Activated naive CD8-positive, alpha-beta T cell treated with anti-CD3 and anti-CD28 coated beads, Interleukin-2, amount 50 U/mL, for 24 hours (primary cell): ENCODE results near the gene NUP58.
A peak's percentile ranks its signal among the peaks of the same experiment; 100 is the strongest.
"Not testable (repeated sequence)": the region's sequence is repeated elsewhere in the genome, so short reads cannot be mapped to it uniquely, and the experiment has no call there.

Source experiments
- ATAC-seq: fragments of 150-1000 bp; cut with Tn5 transposase; one replicate; pipeline ENCODE4 v1.10.0; 2021
- DNase-seq: peaks from one replicate; pipeline ENCODE4 v3.0.0; 2021
- H3K27ac Mint-ChIP-seq: one replicate; pipeline ENCODE4 v1.8.0; 2021; ENCODE audit warnings: mild to moderate bottlenecking, mixed read lengths
- H3K27me3 Mint-ChIP-seq: one replicate; pipeline ENCODE4 v1.8.0; 2021; ENCODE audit warnings: mixed read lengths
- H3K36me3 Mint-ChIP-seq: one replicate; pipeline ENCODE4 v1.8.0; 2021; ENCODE audit warnings: low read depth, mixed read lengths
- H3K4me1 Mint-ChIP-seq: one replicate; pipeline ENCODE4 v1.8.0; 2021; ENCODE audit warnings: mixed read lengths
- H3K4me3 Mint-ChIP-seq: one replicate; pipeline ENCODE4 v1.8.0; 2021; ENCODE audit warnings: mild to moderate bottlenecking, moderate library complexity, mixed read lengths
- H3K9me3 Mint-ChIP-seq: one replicate; pipeline ENCODE4 v1.8.0; 2021; ENCODE audit warnings: mixed read lengths

NUP58 gene

DNA sequence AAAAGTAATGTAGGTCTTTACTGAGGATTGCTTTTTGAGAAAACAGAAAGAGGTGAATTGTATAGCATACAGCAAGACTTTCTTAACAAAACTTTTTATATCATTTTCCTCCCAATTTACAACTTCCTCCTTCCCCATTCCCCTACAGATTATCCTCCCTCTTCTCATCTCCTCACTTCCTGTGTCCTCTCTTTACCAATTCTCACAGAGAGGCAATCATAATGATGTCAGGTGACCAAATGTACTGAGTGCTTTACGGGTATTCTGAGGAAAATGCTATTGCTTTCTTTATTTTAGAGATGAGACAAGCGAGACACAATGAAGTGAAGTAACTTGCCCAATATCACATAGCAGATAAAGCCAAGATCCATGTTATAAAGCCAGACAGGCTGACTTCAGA, 12.5 kb upstream of the NUP58 start:
- peaks cover 16% of the 10 kb centered on the region for H3K27me3 Mint-ChIP-seq
- H3K36me3 Mint-ChIP-seq: peaks cover 5% of the 10 kb centered on the region
- peaks cover 28% of the 10 kb centered on the region for H3K4me1 Mint-ChIP-seq
- DNase-seq (no peak), ATAC-seq (no peak)
- H3K4me3 Mint-ChIP-seq: no peak overlapping the region
- H3K27ac Mint-ChIP-seq: no peak overlapping the region
- H3K9me3 Mint-ChIP-seq: no peaks in the 10 kb centered on the region

DNA sequence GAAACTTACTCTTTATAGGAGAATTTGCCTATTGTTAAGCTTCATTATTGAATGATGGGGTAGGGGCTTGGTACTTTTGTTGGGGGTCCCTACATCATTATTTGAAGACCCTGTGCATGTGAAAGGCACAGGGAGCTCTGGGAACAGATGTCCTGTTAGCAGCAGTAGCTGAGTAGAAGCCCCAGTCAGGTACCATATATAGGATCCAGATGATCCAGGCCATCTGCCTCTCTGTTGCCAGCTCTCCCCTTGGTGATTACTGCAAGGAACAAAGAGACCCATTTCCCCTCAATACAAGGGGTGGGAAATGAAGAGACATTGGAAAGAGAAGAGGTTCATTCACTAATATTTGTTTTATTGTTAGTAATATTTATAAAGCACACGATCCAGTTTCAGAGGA, 9.7 kb upstream of the NUP58 start:
- H3K36me3 Mint-ChIP-seq: no peaks in the 10 kb centered on the region
- no peak overlapping the region for H3K4me3 Mint-ChIP-seq
- H3K4me1 Mint-ChIP-seq: peaks cover 8% of the 10 kb centered on the region
- H3K27ac Mint-ChIP-seq: no peak overlapping the region
- DNase-seq: no peak
- ATAC-seq: no peak
- no peaks in the 10 kb centered on the region for H3K9me3 Mint-ChIP-seq
- H3K27me3 Mint-ChIP-seq: peaks cover 18% of the 10 kb centered on the region

DNA sequence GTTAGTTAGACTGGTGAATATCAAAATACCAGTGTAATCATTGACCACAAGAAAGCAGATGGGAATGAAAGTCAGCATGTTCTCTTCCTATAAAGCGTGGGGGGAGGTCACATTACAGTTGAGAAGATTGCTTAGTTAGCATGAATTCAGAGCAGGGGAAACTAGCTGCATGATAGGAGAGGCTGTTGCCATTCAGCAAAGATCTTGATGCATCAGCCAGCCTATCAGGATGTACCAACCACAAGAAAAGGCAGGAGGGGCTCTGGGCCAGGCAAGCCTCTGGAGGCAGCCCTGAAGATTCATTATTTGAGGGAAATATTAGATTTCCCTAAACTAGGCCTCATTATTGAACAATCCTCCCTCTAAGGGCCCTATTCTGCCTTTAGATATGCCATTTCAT, 9.1 kb upstream of the NUP58 start:
- no peak overlapping the region for H3K27ac Mint-ChIP-seq
- no peak for DNase-seq

DNA sequence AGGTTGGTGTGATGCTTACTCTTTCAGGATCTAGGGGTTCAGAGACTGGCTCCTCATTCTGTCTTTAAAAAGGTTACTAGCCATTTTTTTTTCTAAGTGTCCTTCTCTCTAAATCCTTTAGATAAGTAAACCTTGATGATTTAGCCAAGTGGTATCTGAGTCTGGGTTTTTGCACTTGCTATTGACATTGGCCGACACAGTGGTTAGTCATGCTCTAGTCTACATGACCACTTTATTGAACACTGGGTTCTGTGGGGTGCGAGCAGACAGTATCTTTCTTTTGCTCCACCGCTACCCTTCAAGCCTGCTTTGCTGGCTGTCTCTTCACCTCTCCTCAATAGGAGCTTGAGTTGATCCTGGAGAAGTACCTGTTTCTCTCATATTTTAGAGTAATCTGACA, 6.2 kb upstream of the NUP58 start:
- no peak for ATAC-seq
- Mint-ChIP-seq H3K27me3 (peaks cover 9% of the 10 kb centered on the region), H3K27ac (no peak overlapping the region)

More for the DNA sequence above, 9.1 kb upstream of the NUP58 start:
- peaks cover 8% of the 10 kb centered on the region for H3K4me1 Mint-ChIP-seq
- no peak overlapping the region for H3K4me3 Mint-ChIP-seq
- H3K9me3 Mint-ChIP-seq: no peaks in the 10 kb centered on the region
- peaks cover 21% of the 10 kb centered on the region for H3K27me3 Mint-ChIP-seq
- ATAC-seq: peak; percentile 27
- H3K36me3 Mint-ChIP-seq: no peaks in the 10 kb centered on the region

DNA sequence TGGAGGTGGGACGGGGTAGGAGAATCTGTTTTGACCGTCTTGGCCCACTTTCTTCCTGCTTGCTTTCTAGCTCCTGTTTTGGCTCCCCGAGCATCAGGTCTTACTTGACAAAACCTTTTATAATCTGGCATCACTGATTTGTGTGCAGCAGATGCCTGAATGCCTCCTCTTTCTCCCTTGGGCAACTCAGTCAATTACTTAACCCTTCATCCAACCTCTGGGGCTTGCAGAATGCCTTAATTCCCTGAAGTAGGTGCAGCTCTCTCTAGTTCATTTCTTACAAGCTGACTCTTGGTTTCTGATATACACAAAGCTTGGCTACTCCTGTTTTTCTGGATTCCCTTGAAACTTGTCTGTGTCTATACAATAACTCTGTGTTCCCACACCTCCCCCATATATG, 5.7 kb upstream of the NUP58 start:
- DNase-seq (no peak), ATAC-seq (no peak)
- H3K27ac Mint-ChIP-seq: no peak overlapping the region
- H3K9me3 Mint-ChIP-seq: no peaks in the 10 kb centered on the region
- H3K4me3 Mint-ChIP-seq: no peak overlapping the region
- peaks cover 10% of the 10 kb centered on the region for H3K4me1 Mint-ChIP-seq
- H3K27me3 Mint-ChIP-seq: peaks cover 9% of the 10 kb centered on the region
- no peaks in the 10 kb centered on the region for H3K36me3 Mint-ChIP-seq

More for the DNA sequence above, 6.2 kb upstream of the NUP58 start:
- H3K4me3 Mint-ChIP-seq: no peak overlapping the region
- DNase-seq: no peak
- no peaks in the 10 kb centered on the region for H3K9me3 Mint-ChIP-seq
- H3K36me3 Mint-ChIP-seq: no peaks in the 10 kb centered on the region
- H3K4me1 Mint-ChIP-seq: peaks cover 5% of the 10 kb centered on the region

DNA sequence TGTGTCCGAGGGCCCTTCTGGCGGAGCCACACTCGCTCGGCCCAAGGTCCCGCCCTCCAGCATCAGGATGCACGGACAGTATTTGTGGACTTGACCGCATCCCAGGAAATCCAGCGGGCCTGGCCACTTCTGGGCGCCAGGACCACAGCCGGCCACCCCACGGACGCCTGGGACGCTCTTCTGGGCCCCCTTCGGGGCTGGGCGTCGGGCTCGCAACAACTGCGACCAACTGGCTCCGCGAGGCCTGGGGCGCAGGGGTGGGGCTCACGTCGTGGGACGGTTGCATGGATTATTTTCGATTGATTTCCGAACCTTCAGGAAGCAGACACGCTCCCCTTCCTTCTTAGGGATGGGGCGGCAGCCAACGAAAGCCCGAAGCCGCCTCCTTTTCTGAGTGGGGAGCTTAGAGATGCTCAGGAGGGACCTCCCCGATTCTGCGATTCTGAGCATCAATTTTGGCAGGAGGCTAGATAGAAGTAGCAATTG, 521 bp upstream of the NUP58 start:
- H3K4me1 Mint-ChIP-seq: peaks cover 39% of the 10 kb centered on the region
- no peaks in the 10 kb centered on the region for H3K9me3 Mint-ChIP-seq
- H3K36me3 Mint-ChIP-seq: peaks cover 34% of the 10 kb centered on the region
- peak overlapping the region; percentile 92 for H3K4me3 Mint-ChIP-seq
- DNase-seq (peak; percentile 33), ATAC-seq (peak; percentile 7)
- peak overlapping the region; percentile 94 for H3K27ac Mint-ChIP-seq
- peaks cover 4% of the 10 kb centered on the region for H3K27me3 Mint-ChIP-seq

DNA sequence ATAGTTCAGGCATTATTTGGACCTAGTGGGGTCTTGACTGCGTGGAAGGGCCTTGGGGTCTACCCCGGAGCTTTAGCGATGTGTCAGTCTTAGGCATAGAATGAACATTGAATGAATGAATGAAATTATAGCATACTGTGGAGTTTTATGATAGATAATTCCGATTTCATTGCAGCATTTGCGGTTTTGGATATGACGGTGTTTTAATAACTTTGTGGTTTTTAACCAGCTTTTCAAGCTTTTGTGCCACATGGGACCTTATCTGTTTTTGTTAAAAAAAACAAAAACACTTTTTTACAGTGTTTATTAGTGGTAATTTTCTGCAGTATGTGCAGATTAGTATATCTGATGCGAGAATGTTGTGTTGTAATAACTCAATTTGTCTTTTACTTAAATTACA, 696 bp downstream of the NUP58 start:
- H3K36me3 Mint-ChIP-seq: peaks cover 39% of the 10 kb centered on the region
- H3K9me3 Mint-ChIP-seq: no peaks in the 10 kb centered on the region
- ATAC-seq (no peak), DNase-seq (no peak)
- no peaks in the 10 kb centered on the region for H3K27me3 Mint-ChIP-seq
- H3K4me3 Mint-ChIP-seq: peak overlapping the region; percentile 92
- H3K4me1 Mint-ChIP-seq: peaks cover 44% of the 10 kb centered on the region
- H3K27ac Mint-ChIP-seq: peak overlapping the region; percentile 94

DNA sequence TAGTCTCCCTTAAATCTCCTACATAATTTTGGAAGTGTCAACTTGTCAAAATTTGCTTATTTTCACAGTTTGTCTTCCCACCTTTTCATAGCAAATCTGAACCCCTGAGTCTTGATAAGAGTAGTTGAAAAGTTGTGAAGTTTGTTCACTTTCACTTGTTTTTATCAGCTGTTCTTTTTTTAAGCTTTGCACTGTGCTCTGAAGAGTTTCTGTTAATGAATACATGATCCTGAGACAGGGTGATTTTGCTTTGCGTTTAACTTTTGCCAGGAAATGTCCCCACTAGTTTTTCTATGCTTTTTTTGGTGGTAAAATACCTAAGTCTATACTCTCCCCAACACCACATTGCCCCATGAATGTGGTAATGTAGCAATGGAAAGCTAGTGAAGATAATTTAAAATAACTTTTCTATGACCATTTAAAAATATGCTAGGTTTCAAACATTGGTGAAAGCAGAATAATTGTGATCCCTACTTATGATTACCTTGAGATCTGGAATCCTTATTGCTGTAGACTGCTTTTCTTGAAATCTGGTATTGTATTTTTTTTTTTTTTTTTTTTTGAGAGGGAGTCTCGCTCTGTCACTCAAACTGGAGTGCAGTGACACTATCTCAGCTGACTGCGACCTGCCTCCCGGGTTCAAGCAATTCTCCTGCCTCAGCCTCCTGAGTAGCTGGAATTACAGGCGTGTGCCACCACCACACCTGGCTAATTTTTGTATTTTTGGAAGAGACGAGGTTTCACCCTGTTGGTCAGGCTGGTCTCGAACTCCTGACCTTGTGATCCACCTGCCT, 5.4 kb downstream of the NUP58 start:
- Mint-ChIP-seq H3K27ac (no peak overlapping the region), H3K27me3 (no peaks in the 10 kb centered on the region), H3K4me1 (peaks cover 36% of the 10 kb centered on the region), H3K36me3 (peaks cover 69% of the 10 kb centered on the region), H3K9me3 (no peaks in the 10 kb centered on the region), H3K4me3 (no peak overlapping the region)
- DNase-seq: no peak
- ATAC-seq: no peak

DNA sequence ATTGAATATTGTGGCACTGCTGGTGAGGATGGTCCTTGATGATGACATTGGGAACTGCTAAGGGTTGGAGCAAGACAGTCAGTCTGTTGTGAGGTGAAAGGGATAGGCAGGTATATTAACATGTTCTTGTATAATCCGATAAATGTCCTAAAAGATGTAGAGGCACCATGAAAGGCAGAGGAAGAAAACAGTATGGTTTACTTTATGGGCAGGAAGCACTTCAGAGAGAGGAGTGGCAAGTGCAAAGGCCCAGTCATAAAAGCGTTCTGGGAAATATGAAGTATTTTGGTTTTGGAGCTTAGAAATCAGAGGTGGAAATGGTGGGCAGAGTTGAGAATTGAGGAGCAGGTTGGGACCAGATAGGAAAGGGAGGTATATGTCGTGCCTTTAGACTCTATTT, 9.5 kb downstream of the NUP58 start:
- Mint-ChIP-seq H3K4me1 (peaks cover 6% of the 10 kb centered on the region), H3K27me3 (no peaks in the 10 kb centered on the region), H3K36me3 (peaks cover 62% of the 10 kb centered on the region), H3K27ac (no peak overlapping the region), H3K9me3 (no peaks in the 10 kb centered on the region), H3K4me3 (no peak overlapping the region)
- DNase-seq (no peak), ATAC-seq (no peak)

DNA sequence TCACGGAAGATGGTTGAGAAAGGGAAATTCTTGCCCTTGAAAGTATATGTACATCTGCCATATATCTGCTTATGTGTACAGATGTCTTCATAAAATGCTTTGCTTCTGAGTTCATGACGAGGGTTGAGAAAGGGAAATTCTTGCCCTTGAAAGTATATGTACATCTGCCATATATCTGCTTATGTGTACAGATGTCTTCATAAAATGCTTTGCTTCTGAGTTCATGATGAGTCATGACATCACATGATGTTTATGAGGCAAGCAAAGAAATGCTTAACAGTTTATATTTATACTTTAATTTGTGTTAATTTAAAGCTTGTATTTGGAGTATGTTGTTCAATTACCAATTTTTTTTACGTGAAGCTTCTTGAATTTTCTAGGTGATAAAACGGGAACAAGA, 17.5 kb downstream of the NUP58 start:
- not testable (repeated sequence) for H3K27me3 Mint-ChIP-seq, H3K4me3 Mint-ChIP-seq, ATAC-seq, DNase-seq, H3K4me1 Mint-ChIP-seq, H3K9me3 Mint-ChIP-seq
- Mint-ChIP-seq H3K27ac (peak overlapping the region; percentile 6), H3K36me3 (peaks cover 43% of the 10 kb centered on the region)

DNA sequence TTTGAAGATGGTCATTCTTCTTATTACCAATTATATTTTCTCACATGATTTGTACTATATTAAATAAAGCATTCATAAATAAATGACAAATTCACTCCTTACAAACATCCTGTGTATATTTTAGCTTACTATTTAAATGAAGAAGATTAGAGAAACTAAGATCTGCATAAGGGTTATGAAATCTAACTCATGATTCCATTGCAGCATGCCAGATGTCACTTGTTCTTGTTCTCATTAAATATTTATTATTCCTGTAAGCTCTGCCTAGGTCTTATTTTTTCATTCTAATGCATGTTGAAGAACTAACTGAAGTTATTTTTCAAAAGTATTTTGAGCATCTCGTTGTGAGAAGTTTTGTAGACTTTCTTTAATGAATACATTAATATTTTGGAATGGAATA, 18.3 kb downstream of the NUP58 start:
- Mint-ChIP-seq H3K27ac (no peak overlapping the region), H3K4me3 (no peak overlapping the region), H3K27me3 (no peaks in the 10 kb centered on the region), H3K36me3 (peaks cover 40% of the 10 kb centered on the region), H3K9me3 (no peaks in the 10 kb centered on the region), H3K4me1 (no peaks in the 10 kb centered on the region)
- ATAC-seq (no peak), DNase-seq (no peak)

DNA sequence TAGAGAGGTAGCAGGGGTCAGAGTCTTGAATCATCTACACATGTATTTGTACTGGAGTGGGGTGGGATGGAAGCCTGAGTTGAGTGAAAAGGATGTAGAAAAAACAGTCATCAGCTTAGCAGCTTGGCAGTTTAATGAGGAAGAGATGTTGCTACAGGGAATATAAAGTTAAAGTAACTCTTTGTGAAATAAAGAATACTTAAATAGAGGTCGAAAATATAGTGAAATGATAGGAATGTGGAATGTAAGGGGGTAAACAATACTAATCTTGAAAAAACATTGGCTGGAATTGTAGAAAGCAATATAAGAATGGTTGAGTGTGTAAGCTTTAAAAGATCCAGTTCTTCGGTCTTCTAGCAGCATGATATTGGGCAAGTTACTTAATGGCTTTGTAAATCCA, 22.7 kb downstream of the NUP58 start:
- Mint-ChIP-seq H3K4me1 (no peaks in the 10 kb centered on the region), H3K27ac (no peak overlapping the region)

DNA sequence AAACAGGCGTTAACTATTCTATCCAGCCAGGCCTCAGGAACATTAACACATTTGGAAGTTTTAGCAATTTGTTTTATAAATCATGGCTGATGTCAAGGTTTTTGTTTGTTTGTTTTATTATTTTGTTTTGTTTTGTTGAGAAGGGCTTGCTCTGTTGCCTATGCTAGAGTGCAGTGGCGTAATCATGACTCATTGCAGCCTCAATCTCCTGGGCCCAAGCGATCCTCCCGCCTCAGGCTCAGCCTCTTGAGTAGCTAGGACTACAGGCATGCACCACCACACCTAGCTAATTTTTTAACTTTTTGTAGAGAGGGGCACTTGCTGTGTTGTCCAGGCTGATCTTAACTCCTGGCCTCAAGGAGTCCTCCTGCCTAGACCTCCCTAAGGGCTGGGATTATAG, 28.3 kb downstream of the NUP58 start:
- ATAC-seq (no peak), DNase-seq (no peak)
- Mint-ChIP-seq H3K4me3 (no peak overlapping the region), H3K36me3 (peaks cover 65% of the 10 kb centered on the region), H3K9me3 (no peaks in the 10 kb centered on the region), H3K27ac (peak overlapping the region; percentile 35), H3K27me3 (no peaks in the 10 kb centered on the region), H3K4me1 (no peaks in the 10 kb centered on the region)

More for the DNA sequence above, 22.7 kb downstream of the NUP58 start:
- peaks cover 43% of the 10 kb centered on the region for H3K36me3 Mint-ChIP-seq
- H3K27me3 Mint-ChIP-seq: no peaks in the 10 kb centered on the region
- no peak for ATAC-seq
- H3K9me3 Mint-ChIP-seq: no peaks in the 10 kb centered on the region
- no peak for DNase-seq
- no peak overlapping the region for H3K4me3 Mint-ChIP-seq

DNA sequence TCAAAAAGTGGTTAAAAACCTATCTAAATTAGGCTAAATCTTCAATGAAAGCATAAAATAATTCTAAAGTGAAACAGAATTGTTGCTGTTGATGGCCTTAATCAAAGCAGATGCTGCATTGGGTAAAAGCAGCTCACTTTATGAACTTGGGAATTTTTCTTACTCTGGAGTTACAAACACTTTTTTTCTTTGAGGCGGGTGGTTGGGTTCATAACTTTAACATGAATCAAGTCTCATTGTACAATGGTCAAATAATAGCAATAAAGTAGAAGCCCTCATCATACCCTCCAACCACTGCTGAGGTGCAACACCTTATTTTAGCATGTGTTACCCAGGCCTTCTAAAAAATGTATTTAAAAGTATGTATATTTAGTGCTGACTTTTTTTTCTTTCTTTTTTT, 29.1 kb downstream of the NUP58 start:
- Mint-ChIP-seq H3K27ac (no peak overlapping the region), H3K27me3 (no peaks in the 10 kb centered on the region), H3K36me3 (peaks cover 67% of the 10 kb centered on the region), H3K4me3 (no peak overlapping the region), H3K4me1 (peaks cover 2% of the 10 kb centered on the region), H3K9me3 (no peaks in the 10 kb centered on the region)
- ATAC-seq (no peak), DNase-seq (no peak)

DNA sequence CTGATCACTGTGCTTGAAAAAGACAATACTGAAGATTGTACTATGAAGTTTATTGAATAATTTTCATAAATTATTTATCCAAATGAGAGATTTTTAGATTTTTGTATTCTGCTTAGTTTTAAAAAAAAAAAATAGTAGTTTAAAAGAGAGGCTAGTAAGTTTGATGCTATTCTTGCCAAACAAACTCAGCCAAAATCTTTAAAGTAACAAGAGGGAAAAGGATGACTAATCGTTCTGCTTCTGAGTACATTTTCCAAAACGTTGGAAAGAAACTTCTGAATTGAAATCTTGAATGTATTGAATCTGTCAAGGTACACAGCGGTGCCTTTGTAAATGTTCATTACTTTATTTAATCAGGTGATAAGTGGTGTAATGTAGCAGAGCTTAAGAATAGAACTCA, 34.4 kb downstream of the NUP58 start:
- H3K36me3 Mint-ChIP-seq: peaks cover 57% of the 10 kb centered on the region
- H3K9me3 Mint-ChIP-seq: no peaks in the 10 kb centered on the region
- H3K27me3 Mint-ChIP-seq: no peaks in the 10 kb centered on the region
- H3K4me3 Mint-ChIP-seq: no peak overlapping the region
- ATAC-seq (no peak), DNase-seq (no peak)
- H3K4me1 Mint-ChIP-seq: peaks cover 5% of the 10 kb centered on the region
- no peak overlapping the region for H3K27ac Mint-ChIP-seq
